Small intestine (tissue), 7 donors: ENCODE data around the gene ZNF789. TPM values are rescaled to one million over a fixed set of nuclear protein-coding genes. Genes with fewer than 3 reads are reported as not detected.
"Not testable (repeated sequence)": the region's sequence is repeated elsewhere in the genome, so short reads cannot be mapped to it uniquely, and the experiment has no call there.

Experiments used
- DNase-seq, 2 donors: peaks; one replicate each; pipeline versions ENCODE4 v3.0.0 to v3.0.0-alpha.2; 2013
- FAIRE-seq: peaks from 2 replicates; lab custom pipeline; 2012; peaks lifted over from hg19 to GRCh38; lab: Jason Lieb, UNC
- H3K27ac ChIP-seq, 3 donors: one replicate each; pipeline ENCODE4 v1.5.1; 2013; ENCODE audit warnings: low read length in 2 of 3, mild to moderate bottlenecking in 2 of 3, control low read depth in 1 of 3, inconsistent platforms in 1 of 3, low read depth in 1 of 3, moderate library complexity in 1 of 3
- H3K27me3 ChIP-seq, 3 donors: one replicate each; pipeline ENCODE4 v1.6.1; 2013; ENCODE audit warnings: low read length in 3 of 3, inconsistent platforms in 1 of 3; ENCODE audit not compliant: control insufficient read depth in 3 of 3, insufficient read depth in 3 of 3
- H3K36me3 ChIP-seq, 3 donors: one replicate each; pipeline ENCODE4 v1.6.1; 2013; ENCODE audit warnings: low read length in 3 of 3, inconsistent platforms in 1 of 3, low read depth in 1 of 3, mild to moderate bottlenecking in 1 of 3, moderate library complexity in 1 of 3; ENCODE audit not compliant: control insufficient read depth in 3 of 3, insufficient read depth in 2 of 3
- H3K4me1 ChIP-seq, 3 donors: one replicate each; pipeline ENCODE4 v1.6.1; 2013; ENCODE audit warnings: low read length in 2 of 3, inconsistent platforms in 1 of 3, low read depth in 1 of 3, mild to moderate bottlenecking in 1 of 3, moderate library complexity in 1 of 3; ENCODE audit not compliant: control insufficient read depth in 3 of 3, insufficient read depth in 2 of 3
- H3K4me3 ChIP-seq, 3 donors: one replicate each; pipeline ENCODE4 v1.5.1; 2013; ENCODE audit warnings: low read length in 3 of 3, control low read depth in 1 of 3, inconsistent platforms in 1 of 3, low read depth in 1 of 3, mild to moderate bottlenecking in 1 of 3, moderate library complexity in 1 of 3
- H3K9me3 ChIP-seq, 2 donors: one replicate each; pipeline ENCODE4 v1.6.1; 2013; ENCODE audit warnings: low read depth in 1 of 2, low read length in 1 of 2; ENCODE audit not compliant: control insufficient read depth in 2 of 2, insufficient read depth in 1 of 2
- WGBS, 3 donors: extraction: QIAGEN DNeasy Blood & Tissue Kit; methylation state at CpG; one replicate each; pipeline ENCODE4 v1.1.7; 2013; 5-methylcytosine and 5-hydroxymethylcytosine counted together
- polyA plus RNA-seq, 4 donors: library from polyadenylated mRNA; stranded (reverse) in 3 of 4; unstranded in 1 of 4; fragments of 200-250 nt in 3 of 4; fragments of 120-200 nt in 1 of 4; gene quantifications; one replicate each; pipeline versions ENCODE4 v1.2.1 to v1.2.3, GENCODE V29; 2013
- donor health status: healthy with polysubstance abuse.
- donor health status: control.
- donor health status: control.
- donor health status: Bipolar disorder and iron deficiency.
- donor health status: healthy.

The ZNF789 gene
- polyA plus RNA-seq, 4 donors: 9.7 to 48.1 (median 18.6) TPM

DNA sequence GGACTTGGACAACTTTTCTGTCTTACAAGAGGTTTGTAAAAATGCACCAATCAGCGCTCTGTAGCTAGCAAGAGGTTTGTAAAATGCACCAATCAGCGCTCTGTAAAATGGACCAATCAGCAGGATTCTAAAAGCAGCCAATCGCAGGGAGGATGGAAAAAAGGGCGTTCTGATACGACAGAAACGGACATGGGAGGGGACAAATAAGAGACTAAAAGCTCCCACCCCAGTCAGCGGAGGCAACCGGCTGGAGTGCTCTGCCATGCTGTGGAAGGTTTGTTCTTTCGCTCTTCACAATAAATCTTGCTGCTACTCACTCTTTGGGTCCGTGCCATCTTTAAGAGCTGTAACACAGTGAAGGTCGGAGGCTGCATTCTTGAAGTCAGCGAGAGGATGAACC lies 28.5 kb downstream of the ZNF789 start:
- not testable (repeated sequence) for H3K27ac ChIP-seq, H3K27me3 ChIP-seq, H3K9me3 ChIP-seq, FAIRE-seq, H3K4me3 ChIP-seq, DNase-seq
- 92 to 95% (median 94%) methylated on average over 12 of the region's 12 CpGs for WGBS, 3 donors
- peaks cover 2 to 11% (median 8%) of the 10 kb centered on the region in 3 donors for H3K4me1 ChIP-seq
- H3K36me3 ChIP-seq: peaks cover 0 to 15% (median 6%) of the 10 kb centered on the region in 3 donors

GRCh38 chr7:99504281-99504602 lies 31.6 kb downstream of the ZNF789 start:
- 8 to 10% (median 9%) methylated on average over 15 to 19 of the region's 19 CpGs for WGBS, 3 donors
- Histone ChIP-seq H3K36me3 (no peaks in the 10 kb centered on the region), H3K4me3 (peak overlapping the region in 2 of 3 donors; percentile 82 to 90), H3K9me3 (no peaks in the 10 kb centered on the region), H3K27ac (peak overlapping the region; percentile 76 to 97 (median 90)), H3K4me1 (peaks cover 2 to 10% (median 10%) of the 10 kb centered on the region in 3 donors), H3K27me3 (no peaks in the 10 kb centered on the region)
- DNase-seq (no peak), FAIRE-seq (no peak)

GRCh38 chr7:99504603-99505323 lies 32.1 kb downstream of the ZNF789 start, which contains the start of gene ZKSCAN5:
ZKSCAN5 (plus strand) TSS chr7:99504662; CDS start chr7:99506045, 1,383 bp downstream.
- Histone ChIP-seq H3K27ac (peak within 1 kb of the TSS; percentile 76 to 97 (median 90)), H3K36me3 (peaks cover 0 to under 1% (median 0%) of the 10 kb centered on the region in 3 donors), H3K27me3 (no peaks in the 10 kb centered on the region), H3K9me3 (no peaks in the 10 kb centered on the region), H3K4me1 (peaks cover 2 to 10% (median 10%) of the 10 kb centered on the region in 3 donors), H3K4me3 (peak within 1 kb of the TSS; percentile 77 to 90 (median 82))
- 0 to 1% (median 1%) methylated on average over 44 to 53 of the region's 53 CpGs for WGBS, 3 donors
- FAIRE-seq (no peak), DNase-seq (peak; percentile 98 to 100)

- WGBS, 3 donors: 0 to 2% (median 1%) methylated on average over 11 of the region's 11 CpGs
- Histone ChIP-seq H3K27ac (peak overlapping the region; percentile 52 to 97 (median 90)), H3K36me3 (peaks cover 0 to 4% (median 0%) of the 10 kb centered on the region in 3 donors), H3K4me1 (peaks cover 2 to 10% (median 10%) of the 10 kb centered on the region in 3 donors), H3K27me3 (no peaks in the 10 kb centered on the region), H3K9me3 (no peaks in the 10 kb centered on the region), H3K4me3 (peak overlapping the region; percentile 77 to 90 (median 82))
- FAIRE-seq: no peak
- DNase-seq: no peak
Measured at GRCh38 chr7:99505324-99505662, 32.6 kb downstream of the ZNF789 start.

DNA sequence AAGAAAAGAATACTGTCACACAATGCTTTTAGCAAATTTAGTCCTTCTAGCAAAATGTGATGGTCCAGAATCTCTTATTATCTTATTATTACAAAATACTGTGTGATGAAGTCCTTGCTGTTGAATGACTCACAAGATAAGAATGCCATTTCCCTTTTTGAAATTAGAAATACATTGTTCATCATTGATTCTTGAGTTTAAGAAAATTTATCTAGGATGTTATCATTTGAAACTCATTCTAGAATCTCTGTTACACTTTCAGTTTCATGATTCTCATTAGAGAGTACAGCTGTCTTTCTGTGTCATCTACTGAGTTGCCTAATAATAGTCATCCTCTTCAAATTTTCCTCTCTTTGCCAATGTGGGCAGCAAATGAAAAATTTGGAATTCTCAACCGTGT lies 41.4 kb downstream of the ZNF789 start:
- no peak for FAIRE-seq
- Histone ChIP-seq H3K36me3 (peaks cover 8 to 44% (median 11%) of the 10 kb centered on the region in 3 donors), H3K4me1 (no peaks in the 10 kb centered on the region), H3K4me3 (no peak overlapping the region), H3K9me3 (no peaks in the 10 kb centered on the region), H3K27me3 (no peaks in the 10 kb centered on the region), H3K27ac (no peak overlapping the region)
- no peak for DNase-seq
- WGBS, 3 donors: 86 to 94% (median 90%) methylated on average over 1 of the region's 1 CpG

DNA sequence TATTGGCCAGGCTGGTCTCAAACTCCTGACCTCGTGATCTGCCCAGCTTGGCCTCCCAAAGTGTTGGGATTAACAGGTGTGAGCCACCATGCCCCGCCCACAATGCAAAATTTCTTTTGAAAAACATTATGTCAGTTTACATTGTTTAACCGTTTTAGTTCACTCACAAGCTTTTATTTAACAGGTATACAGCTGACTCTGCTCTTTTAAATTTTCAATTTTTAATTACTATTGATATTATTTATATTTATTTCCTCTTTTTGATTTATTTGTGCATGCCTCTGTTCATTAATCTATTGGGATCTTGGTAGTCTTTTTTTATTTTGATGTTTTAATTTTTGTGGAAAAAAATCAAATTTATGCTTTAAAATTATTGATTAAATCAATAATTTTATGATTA lies 48.7 kb downstream of the ZNF789 start:
- Histone ChIP-seq H3K4me3 (no peak overlapping the region), H3K36me3 (peaks cover 5 to 45% (median 10%) of the 10 kb centered on the region in 3 donors), H3K4me1 (no peaks in the 10 kb centered on the region), H3K9me3 (no peaks in the 10 kb centered on the region), H3K27ac (no peak overlapping the region), H3K27me3 (no peaks in the 10 kb centered on the region)
- WGBS, 3 donors: 92 to 96% (median 93%) methylated on average over 3 of the region's 3 CpGs
- DNase-seq (no peak), FAIRE-seq (peak; percentile 19)

- DNase-seq: peak in 1 of 2 donors; percentile 26
- no peak for FAIRE-seq
- no peak overlapping the region for H3K4me3 ChIP-seq
- H3K27ac ChIP-seq: no peak overlapping the region
- 96 to 97% (median 96%) methylated on average over 21 of the region's 21 CpGs for WGBS, 3 donors
- H3K4me1 ChIP-seq: no peaks in the 10 kb centered on the region
- H3K27me3 ChIP-seq: no peaks in the 10 kb centered on the region
- peaks cover 2 to 44% (median 9%) of the 10 kb centered on the region in 3 donors for H3K36me3 ChIP-seq
- peaks cover 0 to 16% of the 10 kb centered on the region in 2 donors for H3K9me3 ChIP-seq
Measured at GRCh38 chr7:99525713-99526440, 53.2 kb downstream of the ZNF789 start.

DNA sequence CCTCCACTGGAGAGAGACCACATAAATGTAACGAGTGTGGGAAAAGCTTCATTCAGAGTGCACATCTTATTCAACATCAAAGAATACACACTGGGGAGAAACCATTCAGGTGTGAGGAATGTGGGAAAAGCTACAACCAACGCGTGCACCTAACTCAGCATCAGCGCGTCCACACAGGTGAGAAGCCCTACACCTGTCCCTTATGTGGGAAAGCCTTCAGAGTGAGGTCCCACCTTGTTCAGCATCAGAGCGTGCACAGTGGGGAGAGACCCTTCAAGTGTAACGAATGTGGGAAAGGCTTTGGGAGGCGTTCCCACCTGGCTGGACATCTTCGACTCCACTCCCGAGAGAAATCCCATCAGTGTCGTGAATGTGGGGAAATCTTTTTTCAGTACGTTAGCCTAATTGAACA lies 58.7 kb downstream of the ZNF789 start:
- whole genome bisulfite sequencing, 3 donors: 97 to 99% (median 99%) methylated on average over 12 of the region's 12 CpGs
- Histone ChIP-seq H3K36me3 (peaks cover 7 to 36% (median 15%) of the 10 kb centered on the region in 3 donors), H3K4me3 (no peak overlapping the region), H3K27ac (no peak overlapping the region), H3K9me3 (peaks cover 4 to 70% of the 10 kb centered on the region in 2 donors), H3K27me3 (no peaks in the 10 kb centered on the region), H3K4me1 (no peaks in the 10 kb centered on the region)
- FAIRE-seq (no peak), DNase-seq (no peak)
